GM21381 (cell line): Measurements from ENCODE around the gene STN1.
A peak's percentile ranks its signal among the peaks of the same experiment; 100 is the strongest.
"Not testable (repeated sequence)": the region's sequence is repeated elsewhere in the genome, so short reads cannot be mapped to it uniquely, and the experiment has no call there.

Experiments
- ATAC-seq: cut with Tn5 transposase; IDR thresholded peaks from one replicate; pipeline ENCODE4 v1.9.1; 2021; ENCODE audit warnings: mild to moderate bottlenecking, moderate library complexity; ENCODE audit not compliant: unreplicated experiment

STN1 gene

DNA sequence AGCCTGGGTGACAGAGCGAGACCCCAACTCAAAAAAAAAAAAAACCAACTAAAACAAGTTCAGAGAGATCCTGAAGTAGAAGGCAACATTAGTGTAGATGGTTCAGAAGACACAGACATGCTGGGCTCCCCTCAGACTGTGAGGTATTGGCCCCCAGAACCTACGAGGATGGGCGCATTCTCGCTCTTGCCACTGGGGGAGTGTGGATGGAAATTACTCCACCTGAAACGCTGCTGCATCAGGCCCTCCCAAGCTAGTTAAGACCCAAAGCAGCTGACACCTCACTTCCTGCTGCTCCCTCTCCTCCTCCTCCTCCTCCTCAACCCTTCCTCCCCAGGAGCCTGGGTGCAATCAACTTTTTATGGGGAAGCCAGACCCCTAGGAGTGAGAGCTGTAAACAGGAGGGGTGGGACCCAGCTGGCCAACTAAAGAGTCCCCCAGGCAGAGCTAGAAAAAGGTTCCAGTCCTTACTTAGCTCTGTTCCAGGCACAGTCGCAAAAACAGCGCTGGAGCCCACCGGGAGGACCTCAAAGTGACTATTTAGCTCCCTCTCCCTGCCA lies 70.0 kb downstream of the STN1 start:
- no peak for ATAC-seq

DNA sequence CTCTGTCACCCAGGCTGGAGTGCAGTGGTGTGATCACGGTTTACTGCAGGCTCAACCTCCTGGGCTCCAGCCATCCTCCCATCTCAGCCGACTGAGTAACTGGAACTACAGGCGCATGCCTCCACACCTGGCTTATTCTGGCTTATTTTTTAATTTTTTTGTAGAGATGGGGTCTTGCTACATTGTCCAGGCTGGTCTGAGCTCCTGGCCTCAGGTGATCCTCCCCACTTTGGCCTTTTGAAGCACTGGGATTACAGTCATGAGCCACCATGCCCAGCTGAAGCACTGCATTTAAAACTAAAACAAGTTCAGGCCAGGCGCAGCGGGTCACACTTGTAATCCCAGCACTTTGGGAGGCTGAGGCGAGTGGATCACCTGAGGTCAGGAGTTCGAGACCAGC lies 70.6 kb downstream of the STN1 start:
- ATAC-seq: no peak

DNA sequence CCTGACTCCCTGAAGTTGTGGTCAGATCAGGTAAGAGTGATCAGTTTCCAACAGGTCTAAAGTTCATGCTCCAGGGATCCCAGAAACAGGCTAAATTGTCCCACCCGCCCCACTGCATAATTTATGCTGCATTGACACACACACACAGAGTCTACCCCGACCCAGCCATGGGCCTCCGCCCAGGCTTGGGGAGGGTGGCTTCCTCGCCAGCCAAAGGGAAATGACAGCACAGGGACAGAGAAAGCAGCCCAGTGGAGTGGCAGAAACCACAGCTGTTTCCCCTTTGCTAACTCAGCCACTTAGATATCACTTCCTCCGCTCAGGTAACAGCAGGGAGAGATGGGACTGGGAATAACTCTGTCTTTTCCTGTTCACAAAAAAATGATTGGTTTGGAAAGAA lies 72.0 kb downstream of the STN1 start:
- peak; percentile 58 for ATAC-seq

DNA sequence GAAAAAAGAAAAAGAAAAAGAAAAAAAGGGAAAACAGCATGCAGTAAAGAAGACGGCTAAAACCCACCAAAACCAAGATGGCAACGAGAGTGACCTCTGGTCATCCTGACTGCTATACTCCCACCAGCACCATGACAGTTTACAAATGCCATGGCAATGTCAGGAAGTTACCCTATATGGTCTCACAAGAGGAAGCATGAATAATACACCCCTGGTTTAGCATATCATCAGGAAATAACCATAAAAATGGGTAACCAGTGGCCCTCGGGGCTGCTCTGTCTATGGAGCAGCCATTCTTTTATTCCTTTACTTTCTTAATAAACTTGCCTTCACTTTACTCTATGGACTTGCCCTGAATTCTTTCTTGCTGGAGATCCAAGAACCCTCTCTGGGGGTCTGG lies 72.6 kb downstream of the STN1 start:
- not testable (repeated sequence) for ATAC-seq

DNA sequence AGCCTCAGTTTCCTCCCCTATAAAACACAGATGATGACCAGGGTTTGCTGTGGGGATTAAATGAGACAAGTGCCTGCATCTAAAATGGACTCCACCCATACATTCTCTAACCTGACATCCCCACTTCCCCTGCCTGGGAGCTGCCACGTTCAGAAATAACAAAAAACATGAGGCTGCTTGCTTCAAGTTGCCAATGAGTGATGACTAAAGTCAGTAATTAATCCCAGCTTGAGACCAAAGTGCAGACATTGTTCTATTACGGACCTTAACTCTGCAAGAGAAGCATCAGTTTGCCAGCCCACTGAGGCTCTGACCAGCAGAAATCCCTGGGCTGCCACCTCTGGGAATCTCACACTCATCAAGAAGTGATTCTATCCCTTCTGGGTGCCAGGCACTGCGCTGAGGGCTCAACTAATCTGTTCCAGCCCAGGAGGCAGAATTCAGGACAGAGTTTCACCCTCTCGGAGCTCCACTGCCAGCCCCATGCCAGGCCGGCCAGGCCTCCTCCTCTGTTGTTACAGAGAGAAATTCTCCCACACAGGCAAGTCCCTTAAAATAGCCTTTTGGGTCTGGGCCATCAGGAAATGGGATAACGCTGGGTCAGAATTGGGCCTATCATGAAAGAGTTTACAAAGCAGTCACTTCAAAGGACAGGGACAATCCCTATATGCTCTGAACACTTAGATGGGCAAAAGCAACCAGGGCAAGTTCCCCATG lies 74.0 kb downstream of the STN1 start:
- ATAC-seq: no peak

DNA sequence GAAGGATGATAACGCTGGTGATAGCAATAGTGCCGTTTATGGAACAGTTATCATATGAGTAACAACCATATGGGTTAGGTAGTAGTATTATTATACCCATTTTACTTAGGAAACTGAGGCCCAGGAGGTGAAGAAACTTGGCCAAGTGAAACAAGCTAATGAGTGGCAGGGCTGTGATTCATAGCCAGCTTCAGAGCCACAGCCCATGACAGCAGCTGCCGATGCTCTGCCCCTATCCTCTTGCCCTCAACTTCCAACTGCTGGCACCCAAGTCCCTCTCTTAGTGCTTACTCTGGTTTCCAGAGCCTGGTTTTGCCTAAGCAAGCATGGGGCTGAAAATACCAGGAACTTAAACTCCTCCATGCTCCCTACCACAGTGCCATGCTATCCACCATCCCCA lies 74.9 kb downstream of the STN1 start:
- ATAC-seq: no peak

DNA sequence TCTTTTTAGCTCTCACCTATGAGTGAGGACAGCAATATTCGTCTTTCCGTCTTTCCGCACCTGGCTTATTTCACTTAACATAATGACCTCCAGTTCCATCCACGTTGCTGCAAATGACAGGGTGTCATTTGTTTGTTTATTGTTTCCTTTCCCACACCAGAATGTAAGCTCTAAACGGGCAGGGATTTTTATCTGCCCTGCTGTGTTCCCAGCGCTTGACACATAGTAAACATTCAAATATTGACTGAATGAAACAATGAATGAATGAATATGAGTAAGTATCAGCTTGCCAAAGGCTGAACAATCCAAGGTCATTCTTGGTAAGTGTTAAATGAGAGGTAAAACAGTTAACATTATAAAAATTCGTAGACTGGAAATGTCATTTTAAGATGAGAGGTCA lies 75.4 kb downstream of the STN1 start:
- ATAC-seq: no peak

DNA sequence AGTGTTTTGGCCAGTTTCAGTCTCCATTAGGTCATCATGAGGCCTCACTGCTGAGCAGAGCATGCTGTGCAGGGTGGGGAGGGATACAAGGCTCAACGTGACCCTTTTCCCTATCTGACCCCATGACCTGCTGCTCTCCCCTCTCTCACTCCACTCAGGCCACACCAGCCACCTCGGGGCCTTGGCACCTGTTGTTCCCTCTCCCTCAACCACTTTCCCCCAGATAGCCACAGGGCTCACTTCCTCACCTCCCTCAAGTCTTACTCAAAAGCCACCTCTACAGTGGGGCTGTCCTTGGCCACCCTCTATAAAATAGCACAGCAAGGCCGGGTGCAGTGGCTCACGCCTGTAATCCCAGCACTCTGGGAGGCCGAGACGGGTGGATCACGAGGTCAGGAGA lies 76.5 kb downstream of the STN1 start:
- no peak for ATAC-seq

DNA sequence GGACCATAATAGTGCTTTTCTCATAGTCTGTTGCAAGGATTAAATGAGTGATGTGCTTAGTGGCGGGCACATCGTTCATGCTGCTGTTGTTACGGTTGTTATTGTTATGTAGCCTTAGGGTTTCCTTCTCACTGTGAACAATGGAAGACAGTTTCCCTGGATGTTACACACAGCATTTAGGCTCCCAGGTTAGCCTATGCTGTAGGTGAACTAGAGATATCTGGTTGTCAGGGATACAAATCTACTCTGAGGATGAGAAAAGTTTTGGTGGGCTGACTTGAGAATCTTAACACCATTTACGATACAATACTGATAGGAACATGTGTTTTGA lies 77.3 kb downstream of the STN1 start:
- no peak for ATAC-seq

DNA sequence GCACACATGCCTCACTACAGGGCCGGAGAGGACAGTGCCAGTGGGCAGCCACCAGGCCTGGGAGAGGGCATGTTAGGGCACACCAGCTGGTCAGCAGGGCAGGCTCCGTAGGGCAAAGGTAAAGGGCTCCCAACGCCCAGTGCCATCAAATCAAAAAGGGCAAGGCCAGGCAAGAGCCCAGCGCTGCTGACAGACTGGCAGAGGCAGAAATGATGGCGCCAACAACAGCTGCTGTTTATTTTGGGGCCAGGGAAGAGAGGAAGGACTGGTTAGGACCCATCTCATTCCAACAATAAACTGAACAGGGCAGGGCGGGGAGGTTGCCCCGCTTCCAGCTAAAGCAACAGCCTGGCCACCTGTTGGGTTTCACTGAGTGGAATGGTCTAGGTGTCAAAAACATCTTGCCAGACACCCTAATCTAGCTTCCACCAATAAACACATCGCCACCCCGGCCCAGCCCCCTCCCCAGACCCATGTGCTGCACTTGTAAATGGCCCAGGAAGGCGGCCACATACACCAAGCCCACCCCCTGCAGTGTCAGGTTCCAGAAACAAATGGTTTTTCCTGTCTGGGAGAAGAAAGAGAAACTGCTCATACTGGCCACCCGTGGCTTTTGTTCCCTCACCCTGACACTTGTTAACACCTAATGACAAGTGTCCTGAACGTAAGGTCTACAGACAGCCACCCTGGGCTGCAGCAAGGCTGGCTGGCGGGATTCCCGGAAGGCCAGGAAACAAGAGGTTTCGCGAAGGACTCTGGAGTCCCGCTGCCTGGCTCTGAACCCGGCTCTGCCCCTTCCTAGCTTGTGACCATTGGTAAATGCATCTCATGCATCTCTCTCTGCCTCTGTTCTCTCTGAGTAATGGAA lies 77.9 kb downstream of the STN1 start:
- ATAC-seq: no peak

DNA sequence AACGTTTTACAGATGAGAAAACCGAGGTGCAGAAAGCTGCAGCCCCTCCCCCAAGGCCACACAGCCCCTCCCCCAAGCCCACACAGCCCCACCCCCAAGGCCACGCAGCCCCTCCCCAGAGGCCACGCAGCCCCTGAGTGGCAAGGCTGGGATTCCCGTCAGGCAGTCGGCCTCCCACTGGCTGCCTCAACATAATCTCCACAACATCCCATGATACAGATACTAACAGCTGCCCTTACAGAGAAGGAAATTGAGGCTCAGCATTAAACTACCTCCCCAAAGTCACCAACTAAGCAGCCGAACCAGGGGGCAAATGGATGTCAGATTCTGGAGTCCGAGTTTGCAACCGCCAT lies 78.5 kb downstream of the STN1 start:
- no peak for ATAC-seq

DNA sequence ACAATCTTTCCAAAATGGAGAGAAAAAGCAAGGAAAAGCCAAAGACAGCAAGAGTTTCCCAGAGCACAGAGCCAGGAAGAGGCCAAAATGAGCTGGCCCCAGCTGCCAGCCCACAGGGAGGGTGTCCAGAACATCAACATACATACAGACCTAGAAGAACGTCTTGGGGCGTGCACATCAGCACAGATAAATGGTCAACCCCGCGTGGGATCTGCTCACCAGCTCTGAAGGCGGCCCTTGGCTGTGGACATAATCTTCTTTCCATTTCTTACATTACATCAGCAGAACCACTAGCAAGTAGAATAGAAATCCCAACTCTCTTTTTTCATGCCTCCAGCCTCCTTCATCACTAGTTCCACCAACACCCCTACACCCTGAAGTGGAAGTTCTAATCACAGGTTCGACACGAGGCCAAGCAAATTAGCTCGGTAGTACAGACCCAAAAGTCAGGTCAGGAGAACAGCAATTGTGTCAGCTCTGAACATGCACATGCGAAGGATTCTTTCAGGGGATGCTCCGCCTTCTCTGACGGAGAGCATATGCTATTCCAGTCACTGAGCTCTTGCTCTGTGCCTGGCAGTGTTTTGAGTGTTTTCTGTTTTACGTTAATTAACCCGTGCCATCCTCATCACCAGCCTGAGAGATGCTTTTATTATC lies 79.0 kb downstream of the STN1 start:
- no peak for ATAC-seq

DNA sequence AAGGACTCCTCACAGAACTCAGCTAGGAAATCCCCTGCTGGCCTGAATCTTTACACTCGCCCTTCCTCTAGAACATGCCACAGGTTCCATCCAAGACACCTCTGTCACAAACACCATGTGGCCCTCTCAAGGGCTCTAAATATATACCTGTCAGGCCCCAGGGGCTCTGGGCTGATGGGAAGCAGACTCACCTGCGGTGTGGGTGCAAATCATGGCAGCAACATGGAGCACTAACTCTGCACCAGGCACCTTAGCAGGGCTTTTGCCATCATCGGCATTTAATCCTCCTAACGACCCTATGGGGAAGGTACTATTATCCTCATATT lies 80.0 kb downstream of the STN1 start:
- ATAC-seq: no peak

DNA sequence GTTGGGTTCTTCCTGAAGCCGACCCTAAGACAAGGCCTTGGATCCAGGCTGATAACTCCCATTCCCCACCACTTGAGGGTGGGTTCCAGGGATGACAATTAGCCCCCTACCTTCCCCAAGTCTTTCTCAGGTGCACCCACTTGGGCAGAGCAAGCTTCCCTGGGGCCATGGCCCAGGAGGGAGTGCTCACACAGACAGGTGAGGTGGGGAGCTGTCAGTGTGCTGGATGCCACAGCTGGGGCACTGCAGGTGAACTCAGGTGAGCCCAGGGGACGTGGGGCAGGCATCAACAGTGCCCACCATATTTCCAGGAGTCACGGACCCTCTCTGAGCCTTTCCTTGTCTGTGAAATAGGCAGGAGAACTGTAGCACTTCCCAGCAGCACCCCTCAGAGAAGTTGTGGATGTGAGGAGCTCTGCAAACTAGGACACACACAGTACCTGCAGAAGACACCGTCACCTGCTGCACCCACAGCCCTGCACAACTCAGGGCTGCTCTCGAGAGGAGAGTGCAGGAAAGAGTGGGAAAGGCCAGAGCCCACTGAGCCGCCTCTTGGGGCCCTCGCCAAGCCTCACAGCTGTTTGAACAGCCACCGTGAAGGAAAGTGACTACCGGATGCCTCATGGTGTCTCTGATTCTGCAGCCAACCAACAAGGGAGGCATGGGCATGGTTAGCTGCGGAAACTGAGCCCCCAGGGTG lies 80.5 kb downstream of the STN1 start:
- no peak for ATAC-seq

DNA sequence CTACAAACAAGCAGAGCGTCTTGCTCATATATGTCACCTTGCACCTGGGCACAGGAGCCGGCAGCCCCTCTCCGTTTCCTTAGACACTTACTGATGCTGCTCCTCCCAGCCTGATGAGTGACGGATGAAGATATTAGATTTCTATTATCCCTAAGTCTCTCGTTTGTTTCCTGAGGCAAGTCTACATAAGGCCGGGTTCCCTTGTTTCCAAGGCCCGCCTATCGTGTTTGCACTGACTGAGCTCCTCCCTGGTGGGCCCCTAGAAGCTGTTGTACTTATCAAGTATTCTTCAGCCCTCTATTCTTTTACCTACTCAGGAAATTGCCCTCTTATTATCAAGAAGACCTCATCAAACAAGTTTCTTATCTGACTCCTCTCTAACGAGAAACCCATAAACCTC lies 81.1 kb downstream of the STN1 start:
- no peak for ATAC-seq

DNA sequence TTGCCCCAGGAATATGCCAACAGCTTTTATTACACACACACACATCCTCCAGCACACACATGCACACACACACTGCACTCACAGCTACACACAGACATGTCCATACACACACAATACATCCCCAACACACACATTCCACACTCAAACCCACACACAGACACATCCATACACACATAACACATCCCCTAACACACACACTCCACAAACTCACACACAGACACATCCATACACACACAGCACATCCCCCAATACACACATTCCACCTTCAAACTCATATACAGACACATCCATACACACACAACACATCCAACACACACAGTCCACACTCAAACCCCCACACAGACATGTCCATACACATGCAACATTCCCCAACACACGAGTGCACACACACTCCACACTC lies 81.7 kb downstream of the STN1 start:
- ATAC-seq: no peak

DNA sequence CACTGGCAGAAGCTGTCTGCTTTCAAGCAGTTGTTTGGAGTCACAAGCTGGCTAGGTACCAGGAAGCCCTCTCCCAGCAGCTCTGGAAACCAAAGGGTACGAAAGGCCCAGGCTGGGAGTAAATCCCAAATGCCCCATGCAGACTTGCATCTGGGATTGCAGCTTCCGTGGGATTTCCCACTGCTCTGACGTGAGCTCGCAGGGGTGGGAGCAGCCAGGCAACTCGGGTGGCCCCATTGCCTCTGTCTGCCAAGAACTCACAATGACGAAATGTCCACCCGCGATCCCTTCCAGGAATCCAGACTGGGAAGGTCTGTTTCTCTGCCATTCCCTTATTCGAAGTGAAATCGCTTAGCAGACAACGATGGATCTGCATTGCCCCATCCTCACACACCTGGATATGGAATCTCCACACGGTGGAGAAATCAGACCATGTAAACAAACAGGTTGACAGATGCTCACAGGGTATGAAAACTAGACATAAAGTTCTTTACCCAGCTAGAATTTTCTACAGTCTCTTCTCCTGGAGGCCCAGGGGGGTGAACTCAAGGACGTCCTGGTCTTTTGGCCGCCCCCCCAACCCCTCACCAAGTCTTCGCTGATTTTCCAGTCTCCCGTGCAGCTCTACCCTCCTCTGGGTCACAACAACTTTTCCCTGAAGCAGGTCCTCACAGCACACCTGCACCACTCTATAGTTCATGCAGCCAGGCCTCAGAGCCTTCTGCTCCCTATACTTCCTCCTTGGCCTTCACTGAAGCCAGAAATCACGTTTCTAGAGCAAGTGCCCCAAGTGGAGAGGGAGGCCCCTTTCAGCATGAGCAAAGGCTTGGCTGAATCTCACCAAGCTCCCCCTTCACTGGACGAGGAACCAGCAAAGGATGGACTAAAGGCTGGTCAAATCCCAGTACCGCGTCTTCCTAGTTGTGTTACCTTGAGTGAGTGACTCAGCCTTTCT lies 82.6 kb downstream of the STN1 start:
- no peak for ATAC-seq

DNA sequence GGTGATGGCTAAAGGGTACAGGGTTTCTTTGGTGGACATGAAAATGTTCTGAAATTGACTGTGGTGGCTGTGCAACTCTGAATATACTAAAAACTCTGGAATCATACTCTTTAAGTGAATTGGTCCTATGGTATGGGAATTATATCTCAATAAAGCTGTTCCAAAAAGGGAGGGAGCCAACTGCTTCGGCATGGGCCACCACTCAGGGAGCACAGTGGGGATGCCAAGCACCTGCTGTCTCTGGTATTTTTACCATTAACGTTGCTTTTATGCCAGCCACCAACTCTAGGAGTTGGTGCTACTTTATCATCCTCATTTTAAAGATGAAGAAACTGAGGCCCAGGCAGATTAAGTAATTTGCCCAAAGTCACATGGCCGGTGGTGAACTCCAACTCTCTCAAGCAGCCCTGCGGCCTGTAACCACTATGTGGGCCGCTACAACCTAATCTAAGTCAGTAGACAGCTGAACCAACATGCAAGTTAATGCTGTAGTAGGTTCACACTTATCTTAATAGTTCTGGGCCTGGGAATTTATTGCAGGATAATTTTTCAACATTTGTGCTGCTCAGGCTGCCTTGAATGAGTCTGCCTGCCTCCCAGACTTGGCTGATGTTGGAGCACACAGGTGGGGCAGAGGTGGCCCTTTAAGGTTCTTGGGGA lies 83.4 kb downstream of the STN1 start:
- no peak for ATAC-seq

DNA sequence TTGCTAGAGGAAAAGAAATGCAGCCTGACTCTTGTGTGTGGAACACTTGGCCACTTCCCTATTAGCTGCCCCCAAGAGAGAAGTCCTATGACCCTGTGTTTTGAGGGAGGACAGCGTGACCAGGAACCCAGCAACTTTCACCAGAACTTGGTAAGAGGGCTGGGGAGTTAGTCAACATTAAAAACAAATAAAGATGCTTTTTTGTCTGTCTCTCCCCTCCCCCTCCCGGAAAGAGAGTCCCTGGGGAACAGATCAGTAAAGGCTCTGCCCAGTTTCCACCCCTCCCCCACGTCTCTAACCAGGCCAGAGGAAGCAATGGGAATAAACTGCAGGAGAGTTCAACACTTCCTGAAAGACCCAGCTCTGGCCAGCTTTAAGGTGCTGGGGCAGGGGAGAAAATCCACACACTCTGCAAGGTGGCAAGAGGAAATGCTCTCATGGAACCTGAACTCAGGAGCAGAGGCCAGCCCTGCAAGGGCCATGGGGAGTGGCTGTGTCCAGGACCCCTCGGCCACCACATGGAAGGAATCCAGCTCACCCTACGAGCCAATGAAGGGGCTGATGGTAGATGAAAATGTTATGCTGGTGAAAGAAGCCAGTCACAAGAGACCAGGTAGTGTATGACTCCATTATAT lies 84.1 kb downstream of the STN1 start:
- no peak for ATAC-seq
